HepG2 (cell line): ENCODE results near the gene NTN3. TPM values are rescaled to one million over a fixed set of nuclear protein-coding genes. Genes with fewer than 3 reads are reported as not detected.

Source experiments
- ARNTL ChIP-seq: sonication (generic); formaldehyde crosslinking; IDR thresholded peaks from 2 replicates; pipeline ENCODE4 v1.4.0; 2020; ENCODE audit warnings: mild to moderate bottlenecking, missing genetic modification reagents
- CSRNP1 ChIP-seq: sonication (generic); formaldehyde crosslinking; IDR thresholded peaks from 2 replicates; pipeline ENCODE4 v1.8.1; 2023; ENCODE audit warnings: mild to moderate bottlenecking, missing genetic modification reagents
- HDAC6 ChIP-seq: fragments of 200-600 bp; sonication (generic); IDR thresholded peaks from 2 replicates; pipeline ENCODE4 v1.7.0; 2017; ENCODE audit warnings: mild to moderate bottlenecking, antibody characterized with exemption, low read length, low read depth
- MTERF4 ChIP-seq: sonication (generic); formaldehyde crosslinking; IDR thresholded peaks from 2 replicates; pipeline ENCODE4 v1.8.0; 2023; ENCODE audit warnings: mild to moderate bottlenecking, missing genetic modification reagents
- NR2F6 ChIP-seq, 2 experiments: IDR thresholded peaks; 2 replicates each; pipeline ENCODE4 v1.6.1; 2016; ENCODE audit warnings: antibody characterized with exemption in 1 of 2, mild to moderate bottlenecking in 1 of 2
- RERE ChIP-seq: IDR thresholded peaks from 2 replicates; pipeline ENCODE4 v1.6.1; 2016; ENCODE audit warnings: low read depth, missing genetic modification reagents, missing compliant biosample characterization
- SKIL ChIP-seq: sonication (generic); formaldehyde crosslinking; IDR thresholded peaks from 2 replicates; pipeline ENCODE4 v1.8.0; 2022; ENCODE audit warnings: missing genetic modification reagents, mild to moderate bottlenecking, moderate library complexity, borderline replicate concordance
- SRSF1 ChIP-seq: fragments of 200-400 bp; formaldehyde crosslinking; optimal IDR thresholded peaks from 2 replicates; pipeline ENCODE3; 2017; ENCODE audit warnings: mild to moderate bottlenecking, low read depth, low read length, moderate library complexity
- TFDP2 ChIP-seq: sonication (generic); formaldehyde crosslinking; IDR thresholded peaks from 2 replicates; pipeline ENCODE4 v1.4.0; 2020; ENCODE audit warnings: missing genetic modification reagents
- ZBTB2 ChIP-seq: sonication (generic); formaldehyde crosslinking; IDR thresholded peaks from 2 replicates; pipeline ENCODE4 v1.8.0; 2022; ENCODE audit warnings: low read depth, missing genetic modification reagents
- ZNF564 ChIP-seq: sonication (generic); formaldehyde crosslinking; IDR thresholded peaks from 2 replicates; pipeline ENCODE4 v1.8.1; 2023; ENCODE audit warnings: mild to moderate bottlenecking, missing genetic modification reagents
- ZNF777 ChIP-seq: sonication (generic); formaldehyde crosslinking; IDR thresholded peaks from 2 replicates; pipeline ENCODE4 v1.4.0; 2020; ENCODE audit warnings: missing genetic modification reagents
- polyA plus RNA-seq, 8 experiments: library from polyadenylated mRNA; depleted of rRNA in 3 of 8; stranded (reverse) in 7 of 8; unstranded in 1 of 8; fragments of >200 nt; fragmentation: Illumina TruSeq in 4 of 8; extraction: Trizol in 4 of 8; gene quantifications; 2 replicates each; pipeline versions ENCODE4 v1.2.1 to v1.2.3, GENCODE V29; 2011 to 2016; ENCODE audit warnings: low read depth in 4 of 8, missing spikeins in 1 of 8, mixed read lengths in 1 of 8; ENCODE audit not compliant: insufficient read depth in 1 of 8
- total RNA-seq, 5 experiments: library from RNA; depleted of rRNA; stranded (reverse); fragments of >200 nt; fragmentation: Illumina TruSeq; extraction: Trizol; gene quantifications; 2 replicates each; pipeline ENCODE4 v1.2.3, GENCODE V29; 2016; ENCODE audit warnings: low read depth in 1 of 5

Gene NTN3
- total and polyA plus RNA-seq, 2 of the 13 experiments (the other 11 are each of a cell fraction or from before 2014, with no cell fraction given) = 0.09 to 0.20 TPM

- TF ChIP-seq ZBTB2 (CRISPR knock-in tag) (peak; percentile 31; the same call in 1 of the 2 replicates), TFDP2 (CRISPR knock-in tag) (peak; percentile 48; the same call in 1 of the 2 replicates), RERE (CRISPR knock-in tag) (no peak), MTERF4 (CRISPR knock-in tag) (no peak), ZNF777 (CRISPR knock-in tag) (peak; percentile 80), SKIL (CRISPR knock-in tag) (peak; percentile 50; the same call in 1 of the 2 replicates), HDAC6 (no peak), NR2F6 (IDR thresholded peaks at IDR 0.05) (no peak; the same call in 1 of the 2 replicates), NR2F6 (CRISPR knock-in tag; IDR thresholded peaks at IDR 0.05) (peak; percentile 42; the same call in 1 of the 2 replicates), ZNF564 (CRISPR knock-in tag) (peak; percentile 40; the same call in 1 of the 2 replicates), SRSF1 (peak; percentile 26), ARNTL (0 out of 2 replicates have a peak, but pooled peaks have one; percentile 4), CSRNP1 (CRISPR knock-in tag) (no peak)
Measured at GRCh38 chr16:2471653-2472487, 773 bp downstream of the NTN3 start (continued).
